Panc1 (cell line): ENCODE measurements around the gene INTS6L.

ENCODE experiments used
- CTCF ChIP-seq: fragments of 450-650 bp; IDR thresholded peaks from 2 replicates; pipeline ENCODE4 v1.5.1; 2017; ENCODE audit warnings: mild to moderate bottlenecking
- POLR2AphosphoS5 ChIP-seq: IDR thresholded peaks from 2 replicates; pipeline ENCODE4 v1.6.1; 2012; ENCODE audit warnings: mild to moderate bottlenecking, low read depth, low read length, moderate library complexity
- TCF7L2 ChIP-seq: IDR thresholded peaks from 2 replicates; pipeline ENCODE4 v1.6.1; 2011; ENCODE audit warnings: mild to moderate bottlenecking, low read depth, low read length, inconsistent platforms
- TF ChIP-seq, protein P1 (sequence below), 2 experiments: IDR thresholded peaks; 2 replicates each; pipeline ENCODE4 v1.6.1; 2011 to 2012; ENCODE audit warnings: low read depth in 2 of 2, control low read depth in 1 of 2, low read length in 1 of 2, mild to moderate bottlenecking in 1 of 2, moderate library complexity in 1 of 2; ENCODE audit not compliant: insufficient read depth in 1 of 2

GRCh38 chrX:135543172-135543571 lies 22.7 kb downstream of the INTS6L start:
- no peak for TF ChIP-seq CTCF
- TF ChIP-seq TCF7L2: no peak
- TF ChIP-seq, protein P1, sequence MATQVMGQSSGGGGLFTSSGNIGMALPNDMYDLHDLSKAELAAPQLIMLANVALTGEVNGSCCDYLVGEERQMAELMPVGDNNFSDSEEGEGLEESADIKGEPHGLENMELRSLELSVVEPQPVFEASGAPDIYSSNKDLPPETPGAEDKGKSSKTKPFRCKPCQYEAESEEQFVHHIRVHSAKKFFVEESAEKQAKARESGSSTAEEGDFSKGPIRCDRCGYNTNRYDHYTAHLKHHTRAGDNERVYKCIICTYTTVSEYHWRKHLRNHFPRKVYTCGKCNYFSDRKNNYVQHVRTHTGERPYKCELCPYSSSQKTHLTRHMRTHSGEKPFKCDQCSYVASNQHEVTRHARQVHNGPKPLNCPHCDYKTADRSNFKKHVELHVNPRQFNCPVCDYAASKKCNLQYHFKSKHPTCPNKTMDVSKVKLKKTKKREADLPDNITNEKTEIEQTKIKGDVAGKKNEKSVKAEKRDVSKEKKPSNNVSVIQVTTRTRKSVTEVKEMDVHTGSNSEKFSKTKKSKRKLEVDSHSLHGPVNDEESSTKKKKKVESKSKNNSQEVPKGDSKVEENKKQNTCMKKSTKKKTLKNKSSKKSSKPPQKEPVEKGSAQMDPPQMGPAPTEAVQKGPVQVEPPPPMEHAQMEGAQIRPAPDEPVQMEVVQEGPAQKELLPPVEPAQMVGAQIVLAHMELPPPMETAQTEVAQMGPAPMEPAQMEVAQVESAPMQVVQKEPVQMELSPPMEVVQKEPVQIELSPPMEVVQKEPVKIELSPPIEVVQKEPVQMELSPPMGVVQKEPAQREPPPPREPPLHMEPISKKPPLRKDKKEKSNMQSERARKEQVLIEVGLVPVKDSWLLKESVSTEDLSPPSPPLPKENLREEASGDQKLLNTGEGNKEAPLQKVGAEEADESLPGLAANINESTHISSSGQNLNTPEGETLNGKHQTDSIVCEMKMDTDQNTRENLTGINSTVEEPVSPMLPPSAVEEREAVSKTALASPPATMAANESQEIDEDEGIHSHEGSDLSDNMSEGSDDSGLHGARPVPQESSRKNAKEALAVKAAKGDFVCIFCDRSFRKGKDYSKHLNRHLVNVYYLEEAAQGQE (IDR thresholded peaks at IDR 0.05; ENCODE audit: insufficient read depth in 1 of 2, low read depth in 2 of 2, low read length in 1 of 2): no peak
- TF ChIP-seq POLR2AphosphoS5: no peak
